HCT116 (cell line): Measurements from ENCODE around the gene EIF4E3.

ENCODE experiments used
- EGR1 ChIP-seq: IDR thresholded peaks from 2 replicates; pipeline ENCODE4 v1.6.1; 2012; ENCODE audit warnings: low read depth
- EZH2 ChIP-seq: fragments of 200-600 bp; sonication (generic); IDR thresholded peaks from 2 replicates; pipeline ENCODE4 v1.6.1; 2017; ENCODE audit warnings: antibody characterized with exemption, mixed run types
- EZH2phosphoT487 ChIP-seq: fragments of 200-600 bp; IDR thresholded peaks from 2 replicates; pipeline ENCODE4 v1.6.1; 2018; ENCODE audit warnings: antibody characterized with exemption, borderline replicate concordance
- POLR2A ChIP-seq: IDR thresholded peaks from 2 replicates; pipeline ENCODE4 v1.7.0; 2011; ENCODE audit warnings: borderline replicate concordance; ENCODE audit not compliant: insufficient read depth, insufficient read length; ENCODE audit errors: extremely low read depth
- POLR2AphosphoS5 ChIP-seq: IDR thresholded peaks from 2 replicates; pipeline ENCODE4 v1.6.1; 2011; ENCODE audit warnings: mild to moderate bottlenecking, low read depth, low read length, moderate library complexity
- SRF ChIP-seq: IDR thresholded peaks from 2 replicates; pipeline ENCODE4 v1.6.1; 2012; ENCODE audit warnings: low read depth
- TCF7L2 ChIP-seq: IDR thresholded peaks from 2 replicates; pipeline ENCODE4 v1.7.0; 2011; ENCODE audit warnings: borderline replicate concordance, inconsistent platforms; ENCODE audit not compliant: insufficient read depth, insufficient read length; ENCODE audit errors: extremely low read depth
- YY1 ChIP-seq: IDR thresholded peaks from 2 replicates; pipeline ENCODE4 v1.6.1; 2011; ENCODE audit warnings: low read length, low read depth, moderate library complexity, mild to moderate bottlenecking; ENCODE audit not compliant: insufficient replicate concordance; ENCODE audit errors: extremely low read depth
- ZFX ChIP-seq: fragments of 450-650 bp; IDR thresholded peaks from 2 replicates; pipeline ENCODE4 v1.6.1; 2017
- ZNF274 ChIP-seq: fragments of 200-500 bp; sonication (Bioruptor generic); IDR thresholded peaks from 2 replicates; pipeline ENCODE4 v1.6.1; 2014; ENCODE audit warnings: mild to moderate bottlenecking, low read depth, low read length, inconsistent platforms
- TF ChIP-seq, protein P1 (sequence below), 3 experiments: fragments of 200-600 bp in 1 of 3; sonication (generic) in 1 of 3; IDR thresholded peaks in 2 of 3; conservative IDR thresholded peaks in 1 of 3; 2 replicates each; pipeline ENCODE4 v1.5.1; 2012 to 2017; ENCODE audit warnings: low read depth in 2 of 3, low read length in 2 of 3, antibody characterized with exemption in 1 of 3, borderline replicate concordance in 1 of 3, control low read depth in 1 of 3, mild to moderate bottlenecking in 1 of 3, mixed read lengths in 1 of 3, mixed run types in 1 of 3, moderate library complexity in 1 of 3; ENCODE audit not compliant: insufficient read depth in 1 of 3
- TF ChIP-seq, protein P2 (sequence below): IDR thresholded peaks from 2 replicates; pipeline ENCODE4 v1.6.1; 2012; ENCODE audit warnings: low read depth
- TF ChIP-seq, protein P3 (sequence below): IDR thresholded peaks from 2 replicates; pipeline ENCODE4 v1.6.1; 2012

DNA sequence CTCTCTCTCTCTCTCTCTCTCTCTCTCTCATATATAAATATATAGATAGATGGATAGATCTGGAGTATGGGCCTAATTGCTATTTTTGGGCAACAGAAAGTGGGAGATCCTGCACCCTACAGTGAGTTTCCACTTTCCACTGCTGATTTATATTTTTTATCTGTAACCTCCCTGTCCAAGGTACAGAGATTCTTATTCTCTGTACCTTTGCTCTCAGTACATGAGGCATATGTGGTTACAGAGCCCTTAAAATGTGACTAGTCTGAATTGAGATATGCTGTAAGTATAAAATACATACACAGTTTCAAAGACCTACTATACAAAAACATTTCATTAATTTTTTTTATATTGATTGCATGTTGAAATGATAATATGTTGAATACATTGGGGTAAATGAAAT lies 90.5 kb downstream of the EIF4E3 start:
- TF ChIP-seq, protein P1, sequence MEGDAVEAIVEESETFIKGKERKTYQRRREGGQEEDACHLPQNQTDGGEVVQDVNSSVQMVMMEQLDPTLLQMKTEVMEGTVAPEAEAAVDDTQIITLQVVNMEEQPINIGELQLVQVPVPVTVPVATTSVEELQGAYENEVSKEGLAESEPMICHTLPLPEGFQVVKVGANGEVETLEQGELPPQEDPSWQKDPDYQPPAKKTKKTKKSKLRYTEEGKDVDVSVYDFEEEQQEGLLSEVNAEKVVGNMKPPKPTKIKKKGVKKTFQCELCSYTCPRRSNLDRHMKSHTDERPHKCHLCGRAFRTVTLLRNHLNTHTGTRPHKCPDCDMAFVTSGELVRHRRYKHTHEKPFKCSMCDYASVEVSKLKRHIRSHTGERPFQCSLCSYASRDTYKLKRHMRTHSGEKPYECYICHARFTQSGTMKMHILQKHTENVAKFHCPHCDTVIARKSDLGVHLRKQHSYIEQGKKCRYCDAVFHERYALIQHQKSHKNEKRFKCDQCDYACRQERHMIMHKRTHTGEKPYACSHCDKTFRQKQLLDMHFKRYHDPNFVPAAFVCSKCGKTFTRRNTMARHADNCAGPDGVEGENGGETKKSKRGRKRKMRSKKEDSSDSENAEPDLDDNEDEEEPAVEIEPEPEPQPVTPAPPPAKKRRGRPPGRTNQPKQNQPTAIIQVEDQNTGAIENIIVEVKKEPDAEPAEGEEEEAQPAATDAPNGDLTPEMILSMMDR (IDR thresholded peaks at IDR 0.05 in 2 of 3, conservative IDR thresholded peaks at IDR 0.05 in 1 of 3; ENCODE audit: borderline replicate concordance in 1 of 3, insufficient read depth in 1 of 3, low read depth in 2 of 3, low read length in 2 of 3), result no peak
- TF ChIP-seq EZH2phosphoT487, result no peak
- no peak for TF ChIP-seq EZH2
- TF ChIP-seq ZNF274, result no peak
- TF ChIP-seq POLR2A, result no peak
- no peak for TF ChIP-seq SRF
- TF ChIP-seq POLR2AphosphoS5, result no peak
- TF ChIP-seq, protein P2, sequence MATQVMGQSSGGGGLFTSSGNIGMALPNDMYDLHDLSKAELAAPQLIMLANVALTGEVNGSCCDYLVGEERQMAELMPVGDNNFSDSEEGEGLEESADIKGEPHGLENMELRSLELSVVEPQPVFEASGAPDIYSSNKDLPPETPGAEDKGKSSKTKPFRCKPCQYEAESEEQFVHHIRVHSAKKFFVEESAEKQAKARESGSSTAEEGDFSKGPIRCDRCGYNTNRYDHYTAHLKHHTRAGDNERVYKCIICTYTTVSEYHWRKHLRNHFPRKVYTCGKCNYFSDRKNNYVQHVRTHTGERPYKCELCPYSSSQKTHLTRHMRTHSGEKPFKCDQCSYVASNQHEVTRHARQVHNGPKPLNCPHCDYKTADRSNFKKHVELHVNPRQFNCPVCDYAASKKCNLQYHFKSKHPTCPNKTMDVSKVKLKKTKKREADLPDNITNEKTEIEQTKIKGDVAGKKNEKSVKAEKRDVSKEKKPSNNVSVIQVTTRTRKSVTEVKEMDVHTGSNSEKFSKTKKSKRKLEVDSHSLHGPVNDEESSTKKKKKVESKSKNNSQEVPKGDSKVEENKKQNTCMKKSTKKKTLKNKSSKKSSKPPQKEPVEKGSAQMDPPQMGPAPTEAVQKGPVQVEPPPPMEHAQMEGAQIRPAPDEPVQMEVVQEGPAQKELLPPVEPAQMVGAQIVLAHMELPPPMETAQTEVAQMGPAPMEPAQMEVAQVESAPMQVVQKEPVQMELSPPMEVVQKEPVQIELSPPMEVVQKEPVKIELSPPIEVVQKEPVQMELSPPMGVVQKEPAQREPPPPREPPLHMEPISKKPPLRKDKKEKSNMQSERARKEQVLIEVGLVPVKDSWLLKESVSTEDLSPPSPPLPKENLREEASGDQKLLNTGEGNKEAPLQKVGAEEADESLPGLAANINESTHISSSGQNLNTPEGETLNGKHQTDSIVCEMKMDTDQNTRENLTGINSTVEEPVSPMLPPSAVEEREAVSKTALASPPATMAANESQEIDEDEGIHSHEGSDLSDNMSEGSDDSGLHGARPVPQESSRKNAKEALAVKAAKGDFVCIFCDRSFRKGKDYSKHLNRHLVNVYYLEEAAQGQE, result no peak
- TF ChIP-seq EGR1, result no peak
- TF ChIP-seq ZFX, result no peak
- no peak for TF ChIP-seq YY1
- TF ChIP-seq TCF7L2, result no peak
- TF ChIP-seq, protein P3, sequence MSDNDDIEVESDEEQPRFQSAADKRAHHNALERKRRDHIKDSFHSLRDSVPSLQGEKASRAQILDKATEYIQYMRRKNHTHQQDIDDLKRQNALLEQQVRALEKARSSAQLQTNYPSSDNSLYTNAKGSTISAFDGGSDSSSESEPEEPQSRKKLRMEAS, result no peak
